Adrenal gland (tissue), 5 donors: ENCODE measurements around the gene ADAMTS17.

ENCODE experiments used
- POLR2A ChIP-seq, 2 donors: fragments of 450-650 bp; IDR thresholded peaks; one replicate each; pipeline ENCODE4 v1.6.1; 2017; ENCODE audit warnings: antibody characterized with exemption in 2 of 2, mild to moderate bottlenecking in 2 of 2, moderate library complexity in 1 of 2
- TF ChIP-seq, protein P1 (sequence below), 6 experiments: fragments of 450-650 bp in 4 of 6; fragments of 200-600 bp in 2 of 6; sonication (generic) in 1 of 6; IDR thresholded peaks; 1 replicate in 5 of 6; 2 replicates in 1 of 6; pipeline versions ENCODE4 v1.5.1 to v1.8.0; 2016 to 2021; ENCODE audit warnings: antibody characterized with exemption in 6 of 6, mild to moderate bottlenecking in 2 of 6, moderate library complexity in 1 of 6
- donor health status: DM: no; HTN: no; CAD: no.

- TF ChIP-seq, protein P1, sequence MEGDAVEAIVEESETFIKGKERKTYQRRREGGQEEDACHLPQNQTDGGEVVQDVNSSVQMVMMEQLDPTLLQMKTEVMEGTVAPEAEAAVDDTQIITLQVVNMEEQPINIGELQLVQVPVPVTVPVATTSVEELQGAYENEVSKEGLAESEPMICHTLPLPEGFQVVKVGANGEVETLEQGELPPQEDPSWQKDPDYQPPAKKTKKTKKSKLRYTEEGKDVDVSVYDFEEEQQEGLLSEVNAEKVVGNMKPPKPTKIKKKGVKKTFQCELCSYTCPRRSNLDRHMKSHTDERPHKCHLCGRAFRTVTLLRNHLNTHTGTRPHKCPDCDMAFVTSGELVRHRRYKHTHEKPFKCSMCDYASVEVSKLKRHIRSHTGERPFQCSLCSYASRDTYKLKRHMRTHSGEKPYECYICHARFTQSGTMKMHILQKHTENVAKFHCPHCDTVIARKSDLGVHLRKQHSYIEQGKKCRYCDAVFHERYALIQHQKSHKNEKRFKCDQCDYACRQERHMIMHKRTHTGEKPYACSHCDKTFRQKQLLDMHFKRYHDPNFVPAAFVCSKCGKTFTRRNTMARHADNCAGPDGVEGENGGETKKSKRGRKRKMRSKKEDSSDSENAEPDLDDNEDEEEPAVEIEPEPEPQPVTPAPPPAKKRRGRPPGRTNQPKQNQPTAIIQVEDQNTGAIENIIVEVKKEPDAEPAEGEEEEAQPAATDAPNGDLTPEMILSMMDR (IDR thresholded peaks at IDR 0.05): no peak
- no peak for TF ChIP-seq POLR2A (IDR thresholded peaks at IDR 0.05)
Observed at GRCh38 chr15:100264994-100265640, 76.7 kb downstream of the ADAMTS17 start.
